ENCODE measurements around the gene NPM1. TPM values are rescaled to one million over a fixed set of nuclear protein-coding genes. Genes with fewer than 3 reads are reported as not detected.
"Not testable (repeated sequence)": the region's sequence is repeated elsewhere in the genome, so short reads cannot be mapped to it uniquely, and the experiment has no call there.

NPM1 gene
- total RNA-seq, 1 donor from 2014 or later, result 184 TPM

DNA sequence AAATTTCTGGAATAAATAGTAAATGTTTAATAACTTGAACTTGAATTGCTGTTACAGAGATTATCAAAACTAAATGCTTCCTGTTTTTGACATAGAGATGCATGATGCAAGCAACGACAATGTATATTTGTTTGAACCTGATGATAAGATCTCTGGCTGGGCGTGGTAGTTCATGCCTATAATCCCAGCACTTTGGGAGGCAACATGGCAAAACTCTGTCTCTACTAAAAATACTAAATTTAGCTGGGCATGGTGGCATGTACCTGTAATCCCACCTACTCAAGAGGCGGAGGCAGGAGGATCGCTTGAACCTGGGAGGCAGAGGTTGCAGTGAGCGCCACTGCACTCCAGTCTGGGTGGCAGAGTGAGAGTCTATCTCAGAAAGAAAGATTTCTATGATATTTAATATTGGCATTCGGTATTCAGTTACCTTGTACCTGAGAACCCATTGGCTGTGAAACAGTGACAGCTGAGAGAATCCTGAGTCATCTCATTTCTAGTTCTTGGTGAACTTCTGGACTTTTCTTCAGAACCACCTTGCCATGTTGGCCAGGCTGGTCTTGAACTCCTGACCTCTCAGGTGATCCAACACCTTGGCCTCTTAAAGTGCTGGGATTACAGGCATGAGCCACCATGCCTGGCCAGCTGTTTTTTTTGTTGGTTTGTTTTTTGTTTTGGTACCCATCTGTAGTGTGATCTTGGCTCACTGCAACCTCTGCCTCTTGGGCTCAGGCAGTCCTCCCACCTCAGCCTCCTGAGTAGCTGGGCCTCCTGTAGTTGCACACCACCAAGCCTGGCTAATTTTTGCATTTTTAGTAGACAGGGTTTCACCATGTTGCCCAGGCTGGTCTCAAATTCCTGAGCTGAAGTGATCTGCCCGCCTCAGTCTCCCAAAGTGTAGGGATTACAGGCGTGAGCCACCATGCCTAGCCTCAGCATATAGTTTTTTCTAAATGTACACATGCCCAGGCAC lies 21.8 kb downstream of the NPM1 start:
- ATAC-seq (no peak), DNase-seq (ENCODE audit: low spot score) (no peak)

- ATAC-seq (no peak), DNase-seq (ENCODE audit: low spot score) (no peak)
Observed at GRCh38 chr5:171410181-171410580, 22.5 kb downstream of the NPM1 start.

DNA sequence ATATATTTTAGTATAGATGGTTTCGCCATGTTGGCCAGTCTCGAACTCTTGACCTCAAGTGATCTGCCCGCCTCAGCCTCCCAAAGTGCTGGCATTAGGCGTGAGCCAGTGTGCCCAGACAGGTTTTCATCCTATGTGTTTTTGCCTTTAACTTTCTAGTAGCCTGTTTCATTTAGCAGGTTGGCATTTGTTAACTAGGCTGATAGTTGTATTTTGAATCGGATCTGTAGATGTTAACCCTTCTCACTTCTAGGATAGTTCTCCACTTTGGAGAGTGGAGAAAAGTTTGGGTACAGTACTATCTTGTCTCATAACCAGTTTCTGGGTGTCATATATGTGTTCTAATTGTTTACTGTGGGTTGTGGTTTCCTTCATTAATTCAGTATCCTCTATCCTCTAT lies 24.5 kb downstream of the NPM1 start:
- DNase-seq (ENCODE audit: low spot score) (no peak), ATAC-seq (no peak)

DNA sequence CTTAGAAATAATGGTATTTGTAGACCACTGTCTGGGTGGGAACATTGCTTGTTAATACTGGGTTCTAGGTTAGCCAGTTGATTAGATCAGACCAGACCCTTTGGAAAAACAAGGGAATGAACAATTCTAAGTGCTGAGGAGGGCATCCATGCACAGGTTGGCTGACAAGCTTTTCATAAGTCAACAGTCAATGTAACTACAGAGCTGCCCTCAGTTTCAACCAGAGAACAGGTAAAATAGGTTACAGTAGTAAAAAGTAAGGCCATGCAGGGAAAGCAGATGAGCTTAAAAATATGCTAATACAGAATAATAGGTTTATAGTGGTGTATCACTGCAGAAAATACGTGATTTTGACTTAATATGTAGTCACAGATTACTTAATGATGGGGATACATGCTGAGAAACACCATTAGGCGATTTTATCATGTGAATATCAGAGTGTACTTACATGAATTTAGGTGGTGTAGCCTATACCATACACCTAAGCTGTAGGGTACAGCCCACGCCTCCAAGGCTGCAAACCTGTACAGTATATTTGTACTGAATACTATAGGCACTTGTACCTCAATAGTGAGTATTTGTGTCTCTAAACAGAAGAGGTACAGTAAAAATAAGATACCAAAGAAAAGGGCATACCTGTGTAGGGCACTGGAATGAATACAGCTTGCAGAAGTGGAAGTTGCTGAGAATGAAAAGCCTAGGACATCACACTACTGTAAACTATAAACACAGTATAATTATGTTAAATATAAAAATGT lies 25.7 kb downstream of the NPM1 start:
- DNase-seq (ENCODE audit: low spot score) (no peak), ATAC-seq (no peak)

- not testable (repeated sequence) for ATAC-seq; DNase-seq (ENCODE audit: low spot score)
Observed at GRCh38 chr5:171413993-171414392, 26.3 kb downstream of the NPM1 start.

DNA sequence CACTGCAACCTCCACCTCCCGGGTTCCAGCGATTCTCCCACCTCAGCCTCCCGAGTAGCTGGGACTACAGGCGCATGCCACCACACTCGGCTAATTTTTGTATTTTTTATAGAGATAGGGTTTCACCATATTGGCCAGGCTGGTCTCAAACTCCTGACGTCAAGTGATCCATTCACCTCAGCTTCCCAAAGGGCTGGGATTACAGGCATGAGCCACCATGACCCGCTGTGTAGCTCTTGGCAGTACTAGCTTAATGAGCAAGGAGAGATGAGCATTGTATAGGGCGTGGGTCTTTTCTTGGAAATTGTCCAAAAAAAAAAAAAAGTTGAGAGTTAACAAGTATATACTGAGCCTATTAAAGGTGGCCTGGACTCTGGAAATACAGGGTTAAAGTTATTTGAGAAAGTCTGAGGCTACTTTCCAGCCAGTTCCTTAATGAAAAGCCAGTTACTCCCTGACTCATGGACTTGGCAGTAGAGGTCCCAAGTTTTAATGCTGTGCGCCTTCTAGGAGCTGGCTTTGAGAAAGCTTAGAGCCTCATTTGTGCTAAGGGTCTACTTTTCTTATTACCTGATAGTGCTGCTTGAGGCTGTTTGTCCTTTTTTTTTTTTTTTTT lies 27.6 kb downstream of the NPM1 start:
- ATAC-seq (no peak), DNase-seq (ENCODE audit: low spot score) (no peak)

- ATAC-seq, result no peak
- no peak for DNase-seq (ENCODE audit: low spot score)
Observed at GRCh38 chr5:171416160-171417049, 28.8 kb downstream of the NPM1 start.

GRCh38 chr5:171418316-171418981 lies 30.8 kb downstream of the NPM1 start:
- DNase-seq (ENCODE audit: low spot score) (peak; percentile 76), ATAC-seq (peak; percentile 93)

- peak; percentile 36 for ATAC-seq
Observed at GRCh38 chr5:171418982-171419687, 31.5 kb downstream of the NPM1 start, which contains the start of gene FGF18. TSS of gene FGF18 (plus strand) at chr5:171419647. CDS start at chr5:171420200, 553 bp downstream.

GRCh38 chr5:171419688-171420430 lies 32.2 kb downstream of the NPM1 start:
- DNase-seq (ENCODE audit: low spot score), result peak; percentile 44
- peak; percentile 20 for ATAC-seq

More at GRCh38 chr5:171418982-171419687, 31.5 kb downstream of the NPM1 start, which contains the start of gene FGF18:
- peak; percentile 43 for DNase-seq (ENCODE audit: low spot score)

GRCh38 chr5:171420431-171421241 lies 33.0 kb downstream of the NPM1 start:
- DNase-seq (ENCODE audit: low spot score), result peak; percentile 51
- ATAC-seq, result peak; percentile 27

DNA sequence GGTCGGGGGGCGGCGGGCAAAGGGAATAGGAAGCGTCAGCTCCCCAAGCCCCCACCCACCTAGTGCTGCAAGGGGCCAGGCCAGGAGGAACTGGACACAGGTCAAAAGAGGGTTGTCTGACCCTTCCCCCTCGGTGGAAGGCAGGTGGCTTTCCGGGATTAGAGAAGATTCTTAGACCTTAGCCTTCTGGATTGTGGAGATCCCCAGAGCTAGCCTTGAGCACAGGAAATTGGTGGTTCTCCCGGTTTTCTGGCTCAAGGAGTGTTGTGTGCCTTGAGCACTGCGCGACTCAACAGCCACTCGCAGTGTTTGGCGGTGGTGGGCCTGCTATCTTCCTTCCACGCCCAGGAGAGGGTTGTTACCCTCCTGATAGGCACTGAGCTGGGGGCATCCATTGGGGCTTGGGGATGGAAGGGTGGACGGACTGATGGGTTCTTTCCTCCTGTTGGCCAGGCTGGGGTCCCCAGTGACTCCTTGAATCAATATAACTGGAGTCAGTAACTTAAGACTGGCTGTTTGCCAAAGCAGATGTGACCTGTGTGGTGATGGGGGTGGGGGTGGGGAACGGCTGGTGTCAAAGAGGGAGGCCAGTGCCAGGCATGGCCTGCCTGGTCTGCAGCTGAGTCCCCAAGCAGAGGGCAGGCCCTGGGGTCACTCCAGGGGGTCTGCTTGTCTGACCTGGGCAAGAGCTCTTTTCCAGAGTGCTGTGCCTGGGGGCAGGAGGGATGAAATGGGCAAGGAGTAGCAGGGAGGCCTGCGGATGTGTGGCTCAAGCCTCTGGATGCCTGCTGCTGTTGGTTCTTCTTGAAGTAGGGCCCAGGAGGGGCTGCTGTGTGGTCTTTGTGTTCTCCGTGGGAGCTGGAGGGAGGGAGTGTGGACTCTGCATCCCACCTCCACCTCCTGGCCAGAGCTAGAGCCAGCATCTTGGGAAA lies 33.9 kb downstream of the NPM1 start:
- no peak for ATAC-seq
- DNase-seq (ENCODE audit: low spot score), result peak; percentile 40

GRCh38 chr5:171422495-171422894 lies 34.8 kb downstream of the NPM1 start:
- ATAC-seq (no peak), DNase-seq (ENCODE audit: low spot score) (peak; percentile 24)

DNA sequence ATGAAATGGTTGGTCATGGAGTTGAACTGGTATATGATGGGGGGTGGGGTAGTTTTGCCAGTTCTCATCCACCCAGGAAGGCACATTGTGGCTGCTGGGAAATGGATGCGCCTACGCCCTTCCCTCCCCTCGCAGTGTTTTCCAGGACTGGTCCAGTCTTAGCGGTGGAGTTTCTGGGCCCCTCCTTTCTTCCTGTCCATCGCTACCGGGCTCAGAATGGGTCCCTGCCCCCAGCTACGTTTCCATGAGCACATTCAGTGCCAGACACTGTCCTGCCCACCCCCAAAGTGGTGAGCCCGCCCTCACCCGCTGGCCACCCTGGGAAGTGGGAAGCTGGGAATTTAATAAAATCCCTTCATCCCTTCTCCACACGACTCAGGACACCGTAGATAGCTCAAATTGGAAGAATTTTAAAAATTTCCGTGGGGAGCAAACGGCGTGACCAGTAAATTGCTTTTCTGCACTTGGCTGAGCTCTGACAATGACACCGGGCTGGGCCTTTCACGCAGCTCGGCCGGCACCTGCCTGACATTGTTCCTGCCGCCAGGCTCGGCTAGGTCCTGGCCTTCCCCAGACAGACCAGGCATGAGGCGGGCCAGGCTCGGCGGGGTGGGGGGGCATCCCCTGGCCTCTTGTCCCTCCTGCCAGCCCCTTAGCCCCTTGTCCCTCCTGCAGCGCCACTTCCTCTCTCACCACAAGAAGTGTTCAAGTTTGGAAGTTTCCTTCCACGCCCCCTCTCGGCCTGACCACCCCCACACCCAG lies 35.4 kb downstream of the NPM1 start:
- ATAC-seq (no peak), DNase-seq (ENCODE audit: low spot score) (peak; percentile 33)

GRCh38 chr5:171424726-171425125 lies 37.1 kb downstream of the NPM1 start:
- DNase-seq (ENCODE audit: low spot score) (peak; percentile 11), ATAC-seq (no peak)
